ENCODE data around the gene GOLIM4. TPM values are rescaled to one million over a fixed set of nuclear protein-coding genes. Genes with fewer than 3 reads are reported as not detected.

The GOLIM4 gene
- total RNA-seq, 4 donors from 2014 or later: 13.0 to 20.8 (median 17.8) TPM

- in situ Hi-C loops (cut with MboI; ENCODE audit: low sequenced_read_pairs in 4 of 4) (no loop called here), intact Hi-C loops (cut with DNase I; ENCODE audit: low total_unique reads) (no loop called here)
- TF ChIP-seq CTCF (IDR thresholded peaks at IDR 0.05 in 4 of 5, conservative IDR thresholded peaks at IDR 0.05 in 1 of 5) (no peak), POLR2A (IDR thresholded peaks at IDR 0.05) (no peak)
- no peak overlapping the region for H3K27ac ChIP-seq
- H3K4me3 ChIP-seq: no peak overlapping the region
- H3K27me3 ChIP-seq: no peaks in the 10 kb centered on the region
- no peaks in the 10 kb centered on the region for H3K9me3 ChIP-seq
- no peak for ATAC-seq
- no peak for DNase-seq
- peaks cover 13 to 25% of the 10 kb centered on the region in 2 donors for H3K4me1 ChIP-seq
- no peaks in the 10 kb centered on the region for H3K36me3 ChIP-seq
Measured at GRCh38 chr3:168123201-168124176, 27.8 kb upstream of the GOLIM4 start.

GRCh38 chr3:168121184-168122017 lies 25.7 kb upstream of the GOLIM4 start:
- ATAC-seq (peak; percentile 59 to 69), DNase-seq (peak in 1 of 2 donors; percentile 25)
- Histone ChIP-seq H3K36me3 (no peaks in the 10 kb centered on the region), H3K27ac (peak overlapping the region in 3 of 4 donors; percentile 21 to 42 (median 23)), H3K4me1 (peaks cover 17 to 29% of the 10 kb centered on the region in 2 donors), H3K27me3 (no peaks in the 10 kb centered on the region), H3K4me3 (no peak overlapping the region), H3K9me3 (no peaks in the 10 kb centered on the region)
- TF ChIP-seq CTCF (IDR thresholded peaks at IDR 0.05 in 4 of 5, conservative IDR thresholded peaks at IDR 0.05 in 1 of 5) (no peak), POLR2A (IDR thresholded peaks at IDR 0.05) (no peak)
- in situ Hi-C loops (cut with MboI; ENCODE audit: low sequenced_read_pairs in 4 of 4) (no loop called here), intact Hi-C loops (cut with DNase I; ENCODE audit: low total_unique reads) (no loop called here)

- Histone ChIP-seq H3K36me3 (no peaks in the 10 kb centered on the region), H3K9me3 (no peaks in the 10 kb centered on the region), H3K4me3 (no peak overlapping the region), H3K27me3 (no peaks in the 10 kb centered on the region), H3K4me1 (peaks cover 7 to 19% of the 10 kb centered on the region in 2 donors), H3K27ac (no peak overlapping the region)
- in situ Hi-C loops (cut with MboI; ENCODE audit: low sequenced_read_pairs in 4 of 4) (no loop called here), intact Hi-C loops (cut with DNase I; ENCODE audit: low total_unique reads) (no loop called here)
- DNase-seq (no peak), ATAC-seq (peak in 1 of 2 donors; percentile 38)
- no peak for TF ChIP-seq CTCF (IDR thresholded peaks at IDR 0.05 in 4 of 5, conservative IDR thresholded peaks at IDR 0.05 in 1 of 5)
Measured at GRCh38 chr3:168117853-168118313, 22.2 kb upstream of the GOLIM4 start.

- no peak overlapping the region for H3K4me3 ChIP-seq
- ATAC-seq (no peak), DNase-seq (no peak)
- H3K9me3 ChIP-seq: no peaks in the 10 kb centered on the region
- no peaks in the 10 kb centered on the region for H3K36me3 ChIP-seq
- TF ChIP-seq CTCF (IDR thresholded peaks at IDR 0.05 in 4 of 5, conservative IDR thresholded peaks at IDR 0.05 in 1 of 5) (no peak), POLR2A (IDR thresholded peaks at IDR 0.05) (no peak)
- intact Hi-C loops (cut with DNase I; ENCODE audit: low total_unique reads): no loop called here
- in situ Hi-C loops (cut with MboI; ENCODE audit: low sequenced_read_pairs in 4 of 4): no loop called here
- no peaks in the 10 kb centered on the region for H3K27me3 ChIP-seq
- H3K4me1 ChIP-seq: peaks cover 6 to 14% of the 10 kb centered on the region in 2 donors
- H3K27ac ChIP-seq: no peak overlapping the region
Measured at GRCh38 chr3:168117059-168117458, 21.3 kb upstream of the GOLIM4 start.
